BE2C (cell line): ENCODE results near the gene LRRC8B.

ENCODE experiments used
- DNase-seq: peaks from one replicate; pipeline ENCODE4 v3.0.0-alpha.2; 2020
- H3K27me3 ChIP-seq: fragments of 250-450 bp; sonication (Bioruptor Pico); 2 replicates; pipeline ENCODE4 v1.5.1; 2020; ENCODE audit warnings: mild to moderate bottlenecking
- H3K36me3 ChIP-seq: fragments of 250-450 bp; sonication (Bioruptor Pico); 2 replicates; pipeline ENCODE4 v1.5.1; 2020; ENCODE audit warnings: mild to moderate bottlenecking
- H3K4me1 ChIP-seq: fragments of 250-450 bp; sonication (Bioruptor Pico); 2 replicates; pipeline ENCODE4 v1.5.1; 2020
- H3K4me3 ChIP-seq: 2 replicates; pipeline ENCODE4 v1.5.1; 2011; ENCODE audit warnings: low read depth, low read length
- H3K9me3 ChIP-seq: fragments of 250-450 bp; sonication (Bioruptor Pico); 2 replicates; pipeline ENCODE4 v1.5.1; 2020
- TF ChIP-seq, protein P1 (sequence below): IDR thresholded peaks from 2 replicates; pipeline ENCODE4 v1.5.1; 2012; ENCODE audit warnings: mild to moderate bottlenecking, low read depth, low read length

LRRC8B gene

DNA sequence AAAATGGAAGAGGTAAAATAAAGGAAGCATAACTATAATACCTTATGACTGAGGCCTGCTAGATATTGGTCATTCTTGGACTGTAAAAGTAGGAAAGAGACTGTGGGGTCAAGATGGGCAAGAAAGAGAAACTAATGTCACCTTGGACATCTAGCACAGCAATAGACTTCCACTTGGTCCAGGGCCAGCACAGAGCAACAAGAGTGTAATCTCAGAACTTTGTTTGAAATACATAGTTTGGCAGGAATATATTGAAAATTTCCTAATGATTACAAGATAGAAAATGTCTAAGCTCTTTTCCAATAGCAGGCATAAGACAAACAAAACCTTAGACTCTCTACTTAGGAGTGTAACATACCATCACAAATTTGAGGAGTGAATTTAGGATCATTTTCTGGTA lies 112.9 kb downstream of the LRRC8B start:
- no peaks in the 10 kb centered on the region for H3K27me3 ChIP-seq
- TF ChIP-seq, protein P1, sequence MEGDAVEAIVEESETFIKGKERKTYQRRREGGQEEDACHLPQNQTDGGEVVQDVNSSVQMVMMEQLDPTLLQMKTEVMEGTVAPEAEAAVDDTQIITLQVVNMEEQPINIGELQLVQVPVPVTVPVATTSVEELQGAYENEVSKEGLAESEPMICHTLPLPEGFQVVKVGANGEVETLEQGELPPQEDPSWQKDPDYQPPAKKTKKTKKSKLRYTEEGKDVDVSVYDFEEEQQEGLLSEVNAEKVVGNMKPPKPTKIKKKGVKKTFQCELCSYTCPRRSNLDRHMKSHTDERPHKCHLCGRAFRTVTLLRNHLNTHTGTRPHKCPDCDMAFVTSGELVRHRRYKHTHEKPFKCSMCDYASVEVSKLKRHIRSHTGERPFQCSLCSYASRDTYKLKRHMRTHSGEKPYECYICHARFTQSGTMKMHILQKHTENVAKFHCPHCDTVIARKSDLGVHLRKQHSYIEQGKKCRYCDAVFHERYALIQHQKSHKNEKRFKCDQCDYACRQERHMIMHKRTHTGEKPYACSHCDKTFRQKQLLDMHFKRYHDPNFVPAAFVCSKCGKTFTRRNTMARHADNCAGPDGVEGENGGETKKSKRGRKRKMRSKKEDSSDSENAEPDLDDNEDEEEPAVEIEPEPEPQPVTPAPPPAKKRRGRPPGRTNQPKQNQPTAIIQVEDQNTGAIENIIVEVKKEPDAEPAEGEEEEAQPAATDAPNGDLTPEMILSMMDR: no peak
- H3K4me1 ChIP-seq: peaks cover 4% of the 10 kb centered on the region; the same call in 1 of the 2 replicates
- no peak overlapping the region for H3K4me3 ChIP-seq
- H3K36me3 ChIP-seq: no peaks in the 10 kb centered on the region
- DNase-seq: no peak
- H3K9me3 ChIP-seq: no peaks in the 10 kb centered on the region

DNA sequence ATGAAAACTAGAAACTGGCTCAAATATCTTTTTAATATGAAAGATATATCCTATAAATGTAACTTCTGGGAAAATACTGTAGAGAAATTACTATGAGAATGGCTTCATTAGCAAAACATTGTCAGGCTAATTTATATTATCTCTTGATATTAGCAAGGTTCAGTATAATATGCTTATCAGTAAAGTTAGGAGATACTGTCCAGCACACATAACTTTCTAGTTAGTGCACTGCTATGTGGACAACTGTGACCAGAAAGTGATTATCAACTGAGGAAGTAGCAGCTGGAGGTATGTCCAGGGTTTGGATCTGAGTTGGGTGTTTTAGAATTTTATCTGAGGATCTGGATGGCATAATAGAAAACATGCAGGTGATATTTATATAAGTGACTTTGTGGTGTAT lies 115.8 kb downstream of the LRRC8B start:
- Histone ChIP-seq H3K9me3 (no peaks in the 10 kb centered on the region), H3K27me3 (no peaks in the 10 kb centered on the region), H3K4me3 (no peak overlapping the region), H3K4me1 (peaks cover 1% of the 10 kb centered on the region; the same call in 1 of the 2 replicates), H3K36me3 (no peaks in the 10 kb centered on the region)
- TF ChIP-seq, protein P1: no peak
- DNase-seq: no peak

DNA sequence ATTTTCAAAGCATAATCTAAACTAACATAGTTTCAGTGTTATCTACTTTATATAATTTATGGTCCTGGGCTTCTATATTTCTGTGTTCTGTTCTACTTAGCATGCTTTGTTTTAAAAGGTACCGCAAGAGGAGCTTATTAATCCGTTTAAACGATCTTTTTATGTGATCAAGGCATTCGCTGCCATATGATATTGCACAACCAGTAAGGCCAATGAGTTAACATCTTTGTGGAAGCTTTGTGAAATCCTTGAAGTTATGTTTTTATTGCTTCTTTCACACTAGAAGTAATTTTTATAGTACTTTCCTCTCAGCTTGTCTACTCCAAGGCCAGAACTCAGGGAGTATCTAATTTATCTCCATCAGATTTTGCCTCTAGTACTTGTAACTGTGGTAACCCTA lies 117.2 kb downstream of the LRRC8B start:
- no peaks in the 10 kb centered on the region for H3K4me1 ChIP-seq
- H3K27me3 ChIP-seq: no peaks in the 10 kb centered on the region
- H3K9me3 ChIP-seq: no peaks in the 10 kb centered on the region
- H3K36me3 ChIP-seq: no peaks in the 10 kb centered on the region
- DNase-seq: no peak
- no peak overlapping the region for H3K4me3 ChIP-seq
- TF ChIP-seq, protein P1: no peak

DNA sequence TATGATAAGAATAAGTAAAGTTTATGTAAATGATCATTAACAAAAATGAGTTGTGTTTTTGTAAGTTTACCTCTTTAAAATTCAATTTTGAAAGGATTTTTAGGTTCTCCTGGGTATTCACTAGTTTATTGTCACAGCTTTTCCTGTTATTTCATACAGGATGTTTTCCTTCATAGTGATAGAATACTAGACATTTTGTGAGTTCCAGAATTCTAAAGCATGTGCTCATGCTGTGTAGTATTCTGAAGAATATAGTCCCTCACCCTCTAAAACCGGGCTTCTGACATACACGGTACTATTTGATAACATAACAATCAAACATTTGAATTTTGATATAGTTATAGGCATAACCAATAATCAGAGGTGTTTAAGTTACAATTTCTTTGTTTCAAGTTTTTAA lies 118.9 kb downstream of the LRRC8B start:
- TF ChIP-seq, protein P1: no peak
- Histone ChIP-seq H3K9me3 (no peaks in the 10 kb centered on the region), H3K36me3 (no peaks in the 10 kb centered on the region), H3K4me1 (no peaks in the 10 kb centered on the region), H3K27me3 (no peaks in the 10 kb centered on the region), H3K4me3 (no peak overlapping the region)
- DNase-seq: no peak

DNA sequence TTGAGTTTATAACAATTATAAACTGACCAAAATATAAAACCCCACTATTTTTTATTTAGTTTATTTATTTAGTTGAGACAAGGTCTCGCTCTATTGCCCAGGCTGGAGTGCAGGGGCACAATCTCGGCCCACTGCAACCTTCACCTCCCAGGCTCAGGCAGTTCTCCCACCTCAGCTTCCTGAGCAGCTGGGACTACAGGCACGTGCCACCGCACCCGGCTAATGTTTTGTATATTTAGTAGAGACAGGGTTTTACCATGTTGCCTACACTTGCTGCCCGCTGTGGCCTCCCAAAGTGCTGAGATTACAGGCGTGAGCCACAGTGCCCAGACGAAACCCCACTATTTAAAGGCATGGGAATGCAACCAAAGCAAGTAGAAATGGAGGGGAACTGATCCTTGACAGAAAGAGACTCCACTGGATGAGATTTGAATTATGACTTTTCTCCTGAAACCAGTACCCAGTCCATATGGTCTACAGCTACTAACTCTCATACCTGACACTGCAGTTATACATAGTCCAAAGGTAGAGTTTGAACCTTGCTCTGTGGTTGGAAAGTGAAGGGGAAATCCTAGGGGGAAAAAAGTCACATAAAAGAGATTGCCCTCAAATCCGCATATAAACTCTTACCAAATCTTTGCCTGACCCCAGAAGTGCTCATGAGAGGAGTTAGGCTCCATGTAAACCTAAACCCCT lies 119.6 kb downstream of the LRRC8B start:
- Histone ChIP-seq H3K27me3 (no peaks in the 10 kb centered on the region), H3K4me3 (no peak overlapping the region), H3K36me3 (no peaks in the 10 kb centered on the region), H3K9me3 (no peaks in the 10 kb centered on the region), H3K4me1 (no peaks in the 10 kb centered on the region)
- DNase-seq: no peak
- TF ChIP-seq, protein P1: no peak

DNA sequence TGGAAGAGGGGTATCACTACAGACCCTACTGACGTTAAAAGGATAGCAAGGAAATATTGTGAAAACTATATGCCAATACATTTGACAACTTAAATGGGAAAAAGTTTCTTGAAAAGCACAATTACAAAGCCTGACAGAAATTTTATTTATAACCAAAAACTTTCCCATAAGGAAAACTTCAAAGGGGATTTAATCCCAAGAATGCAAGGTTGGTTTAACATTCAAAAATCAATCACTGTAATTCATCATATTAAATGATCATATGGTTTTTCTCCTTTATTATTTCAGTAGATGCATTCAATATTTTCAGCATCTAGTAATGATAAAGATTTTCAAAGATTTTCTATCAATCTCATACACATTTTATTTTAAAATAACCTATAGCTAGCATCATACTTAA lies 121.6 kb downstream of the LRRC8B start:
- Histone ChIP-seq H3K9me3 (no peaks in the 10 kb centered on the region), H3K36me3 (no peaks in the 10 kb centered on the region), H3K4me3 (no peak overlapping the region), H3K27me3 (no peaks in the 10 kb centered on the region), H3K4me1 (no peaks in the 10 kb centered on the region)
- TF ChIP-seq, protein P1: no peak
- no peak for DNase-seq
